CD4-positive, alpha-beta T cell treated with Interleukin-4 for 1 hour (primary cell): ENCODE measurements around the gene NAT9.

Source experiments
- DNase-seq, 2 donors: peaks; one replicate each; pipeline ENCODE4 v3.0.0-alpha.2; 2020 to 2022

NAT9 gene

GRCh38 chr17:74779501-74779900 is 3.4 kb upstream of the NAT9 start:
- no peak for DNase-seq

DNA sequence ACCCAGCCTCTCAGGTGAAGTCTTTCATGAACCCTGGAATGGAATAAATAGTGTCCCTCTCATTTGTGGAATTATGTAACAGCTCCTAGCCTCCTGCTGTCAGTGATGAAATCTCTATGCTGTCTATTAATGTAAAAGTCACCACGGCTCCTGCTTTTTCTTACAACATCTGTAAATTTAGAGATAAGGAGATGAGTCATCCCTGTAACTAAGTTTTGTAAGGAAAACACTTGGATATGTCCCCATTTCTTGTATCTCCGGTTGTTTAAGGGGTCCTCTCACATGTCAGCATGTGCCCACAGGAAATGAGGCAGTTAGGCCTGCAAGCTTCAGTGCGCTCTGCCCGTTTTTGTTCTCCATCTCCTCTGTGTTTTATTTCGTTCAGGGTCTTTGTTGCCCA is 2.8 kb upstream of the NAT9 start:
- no peak for DNase-seq

DNA sequence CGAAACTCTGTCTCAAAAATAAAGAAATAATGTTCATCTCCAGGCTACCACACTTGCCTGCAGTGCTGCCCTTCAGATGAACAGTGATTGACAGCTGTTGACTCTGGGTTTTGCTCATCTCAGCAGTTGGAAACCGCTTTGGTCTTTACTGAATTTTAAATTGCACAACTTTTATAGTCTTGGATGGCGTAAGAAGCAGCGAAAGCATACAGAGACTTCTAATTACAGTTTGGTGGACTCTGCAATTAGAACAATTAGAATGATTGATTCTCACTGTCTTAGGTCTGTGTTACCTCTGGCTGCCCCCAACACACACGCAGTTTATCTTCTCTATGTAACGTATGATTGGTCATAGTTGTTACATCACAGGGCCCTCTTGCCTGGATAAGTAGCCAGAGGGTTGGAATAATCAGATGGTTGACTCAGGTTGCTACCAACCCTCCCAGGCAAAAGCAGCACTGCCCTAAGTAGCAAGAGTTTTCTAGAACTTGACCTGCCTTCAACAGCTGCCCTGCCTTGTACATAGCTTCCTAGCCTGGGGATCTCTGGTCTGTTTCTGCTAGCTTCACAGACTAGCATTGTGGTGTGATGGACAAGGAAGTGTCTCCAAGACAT is 1.9 kb upstream of the NAT9 start:
- no peak for DNase-seq

- DNase-seq = no peak
Observed at GRCh38 chr17:74776990-74777389, 845 bp upstream of the NAT9 start.

DNA sequence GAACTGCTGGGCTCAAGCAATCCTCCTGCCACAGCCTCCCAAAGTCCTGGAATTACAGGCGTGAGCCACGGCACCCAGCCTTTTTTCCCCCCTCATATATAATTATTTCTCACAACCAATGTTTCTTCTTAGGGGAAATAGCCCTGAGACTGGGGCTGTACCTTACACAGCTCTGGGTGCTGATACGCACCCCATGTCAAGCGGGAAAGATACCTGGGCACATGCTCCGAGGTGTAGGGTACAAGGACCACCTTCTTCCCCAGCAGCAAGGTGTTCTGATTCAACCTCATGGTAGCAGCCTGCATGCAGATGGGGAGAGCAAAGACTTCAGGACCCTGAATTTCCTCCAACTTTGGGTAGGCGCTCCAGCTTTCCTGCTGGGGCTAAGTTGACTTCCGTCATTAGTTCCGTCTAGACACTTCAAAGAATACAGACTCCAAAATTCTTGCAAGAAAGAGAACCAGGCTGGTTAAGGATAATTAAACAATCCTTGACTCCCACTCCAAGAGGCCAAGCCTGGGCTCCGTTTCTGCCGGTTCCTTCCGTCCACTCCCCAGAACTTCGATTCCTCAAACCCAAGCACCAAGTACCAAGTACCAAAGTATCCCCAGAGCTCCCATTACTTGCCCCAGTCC is 619 bp downstream of the NAT9 start:
- DNase-seq = no peak

GRCh38 chr17:74773871-74774286 is 2.3 kb downstream of the NAT9 start:
- DNase-seq = no peak

GRCh38 chr17:74773414-74773813 is 2.7 kb downstream of the NAT9 start:
- DNase-seq = no peak

GRCh38 chr17:74772053-74772452 is 4.1 kb downstream of the NAT9 start:
- DNase-seq = no peak

DNA sequence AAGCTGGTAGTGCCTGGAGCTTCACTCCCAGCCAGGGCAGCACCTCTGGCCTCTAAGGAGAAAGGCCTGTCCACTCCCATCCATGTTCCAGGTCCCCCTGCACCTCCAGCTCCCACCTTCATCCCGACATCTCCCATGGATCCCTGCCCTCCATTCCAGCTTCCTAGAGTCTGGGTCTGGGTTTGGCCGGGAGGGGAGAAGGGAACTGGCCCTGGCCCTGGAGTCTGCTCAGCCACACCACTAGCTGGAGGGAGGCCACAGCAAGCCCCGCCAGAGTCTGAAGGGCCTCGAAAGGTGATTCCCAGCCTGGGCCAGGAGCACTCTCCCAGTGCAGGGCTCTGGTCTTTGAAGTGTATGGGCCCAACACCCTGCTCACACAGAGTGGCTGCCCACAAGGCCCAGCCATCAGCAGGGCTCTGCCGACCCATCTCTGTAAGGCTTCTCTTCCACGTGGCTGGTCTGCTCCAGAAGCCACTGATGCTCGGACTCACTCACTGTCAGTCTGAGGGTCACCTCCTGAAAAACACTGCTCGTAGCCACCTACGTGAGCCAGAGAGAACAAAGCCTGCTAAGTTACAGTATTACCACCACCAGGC is 4.7 kb downstream of the NAT9 start:
- DNase-seq = no peak

DNA sequence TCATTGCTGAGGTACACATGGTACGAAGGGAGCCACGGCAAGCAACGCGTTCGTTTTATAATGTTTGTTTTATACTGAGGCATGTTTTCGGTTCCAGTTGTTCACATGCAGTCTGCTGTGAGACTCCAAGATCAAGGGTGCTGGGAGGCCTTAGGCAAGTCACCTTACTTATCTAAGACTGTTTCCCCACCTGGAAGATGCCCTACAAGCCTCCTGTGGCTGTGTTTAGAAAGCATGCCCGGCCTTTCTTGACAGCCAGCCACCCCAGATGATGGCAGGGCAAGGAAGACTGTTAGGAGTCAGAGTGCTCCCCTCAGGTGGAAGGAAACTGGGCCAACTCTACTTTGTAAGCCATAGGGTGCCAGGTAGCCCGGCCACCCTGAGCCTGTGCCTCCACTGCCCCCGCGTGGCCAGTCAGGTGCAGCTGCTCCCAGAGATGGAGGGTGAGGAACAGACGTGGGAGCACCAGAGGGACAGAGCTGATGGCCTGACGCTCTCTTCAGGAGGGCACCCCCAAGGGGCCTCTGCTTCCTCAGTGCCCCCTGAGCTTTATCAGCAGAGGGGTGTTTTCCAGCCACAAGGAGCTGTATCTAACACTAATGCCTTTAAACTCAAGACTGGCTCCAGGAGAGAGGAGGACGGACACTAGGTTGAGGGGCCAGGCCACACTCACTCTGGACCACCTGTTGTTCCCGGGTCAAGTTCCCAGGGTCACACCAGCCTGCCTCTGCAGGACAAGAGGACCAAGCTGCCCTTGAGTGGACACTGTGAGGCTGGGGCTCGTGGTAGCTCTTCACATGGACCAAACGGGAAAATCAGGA is 5.4 kb downstream of the NAT9 start:
- DNase-seq = peak; percentile 78 to 82

GRCh38 chr17:74769856-74770497 is 6.2 kb downstream of the NAT9 start:
- no peak for DNase-seq

DNA sequence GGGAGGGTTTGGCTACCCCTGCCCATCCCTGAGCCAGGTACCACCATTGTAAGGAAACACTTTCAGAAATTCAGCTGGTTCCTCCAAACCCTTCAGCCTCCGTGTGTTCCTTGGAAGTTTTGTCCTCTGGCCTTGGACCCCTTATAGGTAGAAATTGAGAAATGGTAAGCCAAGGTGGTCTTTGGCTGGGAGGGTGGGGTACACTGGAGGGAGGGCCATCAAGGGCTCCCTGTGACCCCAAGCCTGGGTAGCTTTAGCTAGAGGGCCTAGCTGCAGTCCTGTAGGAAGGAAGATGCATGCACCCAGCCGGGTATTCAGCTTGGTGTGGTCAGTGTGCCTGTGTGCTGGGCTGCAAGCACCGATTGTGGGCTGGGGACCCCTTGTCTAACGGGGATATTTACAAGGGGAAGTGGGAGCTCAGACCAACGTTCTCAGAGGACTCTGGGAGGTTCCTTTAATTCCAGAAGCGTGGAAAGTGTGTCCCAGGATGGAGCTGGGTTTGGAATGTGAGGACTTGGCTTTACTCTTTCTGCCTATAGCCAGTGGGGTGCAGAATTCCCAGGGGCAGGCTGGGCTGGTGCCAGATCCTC is 6.8 kb downstream of the NAT9 start:
- DNase-seq = no peak

DNA sequence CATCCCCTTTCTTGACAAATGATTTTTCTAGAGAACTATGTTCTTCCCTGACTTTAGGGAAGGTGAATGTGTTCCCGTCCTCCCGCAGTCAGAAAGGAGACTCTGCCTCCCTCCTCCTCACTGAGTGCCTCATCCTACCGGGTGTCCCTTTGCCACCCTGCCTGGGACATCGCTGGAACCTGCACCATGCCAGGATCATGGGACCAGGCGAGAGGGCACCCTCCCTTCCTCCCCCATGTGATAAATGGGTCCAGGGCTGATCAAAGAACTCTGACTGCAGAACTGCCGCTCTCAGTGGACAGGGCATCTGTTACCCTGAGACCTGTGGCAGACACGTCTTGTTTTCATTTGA is 7.4 kb downstream of the NAT9 start:
- no peak for DNase-seq

- DNase-seq = no peak
Observed at GRCh38 chr17:74768069-74768762, 7.9 kb downstream of the NAT9 start.

- no peak for DNase-seq
Observed at GRCh38 chr17:74767111-74767516, 9.0 kb downstream of the NAT9 start.

GRCh38 chr17:74766413-74766812 is 9.7 kb downstream of the NAT9 start:
- DNase-seq = no peak

GRCh38 chr17:74764751-74765286 is 11.3 kb downstream of the NAT9 start:
- no peak for DNase-seq

GRCh38 chr17:74763565-74764387 is 12.4 kb downstream of the NAT9 start:
- DNase-seq = no peak

DNA sequence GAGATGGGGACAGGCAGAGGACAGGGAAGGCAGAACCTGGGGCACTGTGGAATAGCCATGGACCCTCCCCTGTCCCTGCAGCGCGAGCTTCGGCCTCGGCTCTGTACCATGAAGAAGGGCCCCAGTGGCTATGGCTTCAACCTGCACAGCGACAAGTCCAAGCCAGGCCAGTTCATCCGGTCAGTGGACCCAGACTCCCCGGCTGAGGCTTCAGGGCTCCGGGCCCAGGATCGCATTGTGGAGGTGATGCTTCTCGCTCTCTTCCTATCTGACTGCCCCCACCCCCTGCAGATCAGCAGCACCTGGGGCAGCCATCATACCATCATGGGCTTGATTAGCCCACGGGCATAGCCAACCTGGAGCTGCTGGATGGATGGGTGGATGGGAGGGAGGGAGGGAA is 14.2 kb downstream of the NAT9 start:
- DNase-seq = no peak

- no peak for DNase-seq
Observed at GRCh38 chr17:74761419-74761818, 14.7 kb downstream of the NAT9 start.
